Loucy (cell line): ENCODE measurements around the gene RUVBL1.

Experiments
- H2AFZ ChIP-seq: fragments of 200-600 bp; sonication (generic); 2 replicates; pipeline ENCODE4 v1.6.0; 2016; ENCODE audit warnings: antibody characterized with exemption, mild to moderate bottlenecking, low read length, moderate library complexity
- H3F3A ChIP-seq: fragments of 200-600 bp; 2 replicates; pipeline ENCODE4 v1.6.0; 2016; ENCODE audit warnings: antibody characterized with exemption, low read depth, mild to moderate bottlenecking
- H3K27me3 ChIP-seq: fragments of 200-600 bp; sonication (generic); 2 replicates; pipeline ENCODE4 v1.6.1; 2014; ENCODE audit warnings: low read length, mild to moderate bottlenecking; ENCODE audit not compliant: insufficient read depth, poor library complexity, severe bottlenecking
- H3K36me3 ChIP-seq: fragments of 200-600 bp; sonication (generic); 2 replicates; pipeline ENCODE4 v1.6.1; 2016; ENCODE audit warnings: low read length; ENCODE audit not compliant: insufficient read depth
- H3K4me1 ChIP-seq: fragments of 200-600 bp; sonication (generic); 2 replicates; pipeline ENCODE4 v1.5.1; 2014; ENCODE audit warnings: low read length, mild to moderate bottlenecking; ENCODE audit not compliant: insufficient read depth, poor library complexity, severe bottlenecking
- H3K4me2 ChIP-seq: fragments of 200-600 bp; sonication (generic); 2 replicates; pipeline ENCODE4 v1.6.0; 2014; ENCODE audit warnings: antibody characterized with exemption, low read length, low read depth, mild to moderate bottlenecking; ENCODE audit not compliant: poor library complexity, severe bottlenecking
- H3K4me3 ChIP-seq: fragments of 200-600 bp; sonication (generic); 2 replicates; pipeline ENCODE4 v1.5.1; 2014; ENCODE audit warnings: low read length, mild to moderate bottlenecking, mixed read lengths; ENCODE audit not compliant: poor library complexity, severe bottlenecking
- H3K79me2 ChIP-seq: fragments of 200-600 bp; sonication (generic); 2 replicates; pipeline ENCODE4 v1.6.1; 2014; ENCODE audit warnings: low read length; ENCODE audit not compliant: insufficient read depth
- H3K9ac ChIP-seq: fragments of 200-600 bp; sonication (generic); 2 replicates; pipeline ENCODE4 v1.6.0; 2014; ENCODE audit warnings: mild to moderate bottlenecking, low read depth, low read length, moderate library complexity; ENCODE audit not compliant: poor library complexity, severe bottlenecking
- H3K9me2 ChIP-seq: fragments of 200-600 bp; sonication (generic); replicated peaks from 2 replicates; pipeline ENCODE4 v1.6.1; 2016; ENCODE audit warnings: low read depth, low read length, mixed read lengths
- H3K9me3 ChIP-seq: fragments of 200-600 bp; sonication (generic); 2 replicates; pipeline ENCODE4 v1.6.1; 2014; ENCODE audit warnings: mild to moderate bottlenecking, antibody characterized with exemption, low read length, low read depth; ENCODE audit not compliant: insufficient read depth
- H4K20me1 ChIP-seq: fragments of 200-600 bp; sonication (generic); 2 replicates; pipeline ENCODE4 v1.6.0; 2014; ENCODE audit warnings: antibody characterized with exemption, low read length, mild to moderate bottlenecking; ENCODE audit not compliant: insufficient read depth, poor library complexity, severe bottlenecking
- CTCF ChIP-seq: fragments of 200-600 bp; sonication (generic); conservative IDR thresholded peaks from 2 replicates; pipeline ENCODE4 v1.5.1; 2014; ENCODE audit warnings: mild to moderate bottlenecking, antibody characterized with exemption, low read length
- EZH2phosphoT487 ChIP-seq: fragments of 200-600 bp; IDR thresholded peaks from 2 replicates; pipeline ENCODE4 v1.6.1; 2018; ENCODE audit warnings: antibody characterized with exemption, mild to moderate bottlenecking, moderate library complexity, borderline replicate concordance

RUVBL1 gene

GRCh38 chr3:128123156-128123537 lies 465 bp downstream of the RUVBL1 start:
- Histone ChIP-seq H3K4me2 (peak overlapping the region; percentile 71), H2AFZ (peak overlapping the region; percentile 84), H3F3A (no peaks in the 10 kb centered on the region), H3K4me1 (peaks cover 18% of the 10 kb centered on the region), H3K9me2 (no peaks in the 10 kb centered on the region), H3K4me3 (peak overlapping the region; percentile 99), H3K79me2 (peaks cover 21% of the 10 kb centered on the region), H4K20me1 (peaks cover 12% of the 10 kb centered on the region), H3K9me3 (no peaks in the 10 kb centered on the region), H3K27me3 (peaks cover 28% of the 10 kb centered on the region), H3K9ac (peak overlapping the region; percentile 94), H3K36me3 (no peaks in the 10 kb centered on the region)
- TF ChIP-seq CTCF (no peak), EZH2phosphoT487 (no peak)

- Histone ChIP-seq H4K20me1 (peaks cover 12% of the 10 kb centered on the region), H3K36me3 (no peaks in the 10 kb centered on the region), H3F3A (no peaks in the 10 kb centered on the region), H3K4me3 (peak overlapping the region; percentile 99), H3K27me3 (peaks cover 20% of the 10 kb centered on the region), H3K9ac (peak overlapping the region; percentile 94), H2AFZ (no peak overlapping the region), H3K4me1 (peaks cover 20% of the 10 kb centered on the region), H3K79me2 (peaks cover 21% of the 10 kb centered on the region), H3K4me2 (peak overlapping the region; percentile 71), H3K9me3 (no peaks in the 10 kb centered on the region), H3K9me2 (no peaks in the 10 kb centered on the region)
- no peak for TF ChIP-seq EZH2phosphoT487
- no peak for TF ChIP-seq CTCF
These were observed 1.6 kb downstream of the RUVBL1 start for GRCh38 chr3:128122013-128122412.

- Histone ChIP-seq H3K27me3 (no peaks in the 10 kb centered on the region), H3K4me1 (peaks cover 13% of the 10 kb centered on the region), H3K9me3 (no peaks in the 10 kb centered on the region), H2AFZ (no peak overlapping the region), H3F3A (no peaks in the 10 kb centered on the region), H3K4me3 (no peak overlapping the region), H3K36me3 (peaks cover 10% of the 10 kb centered on the region; the same call in 1 of the 2 replicates), H3K9me2 (no peaks in the 10 kb centered on the region), H4K20me1 (no peaks in the 10 kb centered on the region), H3K79me2 (no peaks in the 10 kb centered on the region), H3K9ac (no peak overlapping the region), H3K4me2 (no peak overlapping the region)
- no peak for TF ChIP-seq CTCF
- TF ChIP-seq EZH2phosphoT487: no peak
These were observed 9.5 kb downstream of the RUVBL1 start for GRCh38 chr3:128113817-128114794.
